Endothelial cell of umbilical vein (primary cell): Measurements from ENCODE around the gene DGKB. TPM values are rescaled to one million over a fixed set of nuclear protein-coding genes. Genes with fewer than 3 reads are reported as not detected.

Experiments
- BruUV-seq: library from RNA; stranded (reverse); fragments of 400-500 nt; replicated peaks from 2 replicates; lab custom pipeline; 2021; lab: Mats Ljungman, UMichigan
- CTCF ChIA-PET: fragments of 300-600, 350-600 bp; sonication (Branson Sonifier 250); formaldehyde crosslinking; loops from one replicate; lab custom pipeline; 2021; ENCODE audit warnings: antibody characterized with exemption, inconsistent platforms; lab: Charles Lee
- POLR2A ChIA-PET: fragments of 300-600, 350-600 bp; sonication (Branson Sonifier 250); formaldehyde crosslinking; loops from one replicate; lab custom pipeline; 2021; ENCODE audit warnings: antibody characterized with exemption, inconsistent platforms; lab: Charles Lee
- DNase-seq: peaks from one replicate; pipeline ENCODE4 v3.0.0-alpha.2; 2011; ENCODE audit warnings: low read depth, low spot score
- FAIRE-seq: peaks from 2 replicates; lab custom pipeline; 2011; peaks lifted over from hg19 to GRCh38; lab: Jason Lieb, UNC
- H2AFZ ChIP-seq: 2 replicates; pipeline ENCODE4 v1.6.0; 2012; ENCODE audit warnings: low read depth, low read length, control low read depth, inconsistent platforms
- H3K27ac ChIP-seq: 2 replicates; pipeline ENCODE4 v1.5.1; 2011; ENCODE audit warnings: low read depth, mild to moderate bottlenecking, control low read depth, low read length, moderate library complexity; ENCODE audit not compliant: insufficient read depth
- H3K27me3 ChIP-seq, 2 experiments: 2 replicates each; pipeline versions ENCODE4 v1.6.0 to v1.6.1; 2011; ENCODE audit warnings: low read length in 2 of 2, mixed read lengths in 1 of 2; ENCODE audit not compliant: control insufficient read depth in 2 of 2, insufficient read depth in 2 of 2
- H3K36me3 ChIP-seq, 2 experiments: 2 replicates in 1 of 2; 3 replicates in 1 of 2; pipeline ENCODE4 v1.5.1; 2011; ENCODE audit warnings: low read length in 2 of 2, mild to moderate bottlenecking in 1 of 2, moderate library complexity in 1 of 2; ENCODE audit not compliant: control insufficient read depth in 2 of 2, insufficient read depth in 2 of 2; ENCODE audit errors: extremely low read depth in 1 of 2
- H3K4me1 ChIP-seq: 3 replicates; pipeline ENCODE4 v1.5.1; 2011; ENCODE audit warnings: mild to moderate bottlenecking, low read length; ENCODE audit not compliant: control insufficient read depth, insufficient read depth; ENCODE audit errors: extremely low read depth
- H3K4me2 ChIP-seq: 2 replicates; pipeline ENCODE4 v1.6.1; 2011; ENCODE audit warnings: low read length, control low read depth, mixed read lengths; ENCODE audit not compliant: insufficient read depth
- H3K4me3 ChIP-seq, 3 experiments: fragments of 200-600 bp in 1 of 3; sonication (generic), shearing (Covaris generic) in 1 of 3; replicated peaks in 1 of 3; 2 replicates each; pipeline ENCODE4 v1.5.1; 2011 to 2016; ENCODE audit warnings: control low read depth in 3 of 3, low read length in 3 of 3, mild to moderate bottlenecking in 2 of 3, inconsistent platforms in 1 of 3, low read depth in 1 of 3, moderate library complexity in 1 of 3; ENCODE audit not compliant: insufficient read depth in 1 of 3
- H3K79me2 ChIP-seq: 2 replicates; pipeline ENCODE4 v1.6.0; 2012; ENCODE audit warnings: low read length, inconsistent platforms; ENCODE audit not compliant: control insufficient read depth, insufficient read depth
- H3K9ac ChIP-seq: replicated peaks from 2 replicates; pipeline ENCODE3; 2011; ENCODE audit warnings: low read length, control low read depth; ENCODE audit not compliant: insufficient read depth; ENCODE audit errors: extremely low read depth
- H3K9me1 ChIP-seq: replicated peaks from 3 replicates; pipeline ENCODE4 v1.6.0; 2011; ENCODE audit warnings: mild to moderate bottlenecking, low read length; ENCODE audit not compliant: control insufficient read depth, insufficient read depth; ENCODE audit errors: extremely low read depth
- H3K9me3 ChIP-seq: replicated peaks from 2 replicates; pipeline ENCODE4 v1.5.1; 2012; ENCODE audit warnings: low read length, inconsistent platforms; ENCODE audit not compliant: control insufficient read depth, insufficient read depth
- H4K20me1 ChIP-seq: replicated peaks from 2 replicates; pipeline ENCODE3; 2011; ENCODE audit warnings: mild to moderate bottlenecking, low read length; ENCODE audit not compliant: control insufficient read depth, insufficient read depth; ENCODE audit errors: extremely low read depth
- EZH2 ChIP-seq: IDR thresholded peaks from 2 replicates; pipeline ENCODE4 v1.6.1; 2012; ENCODE audit warnings: borderline replicate concordance, low read depth, mild to moderate bottlenecking, moderate library complexity, low read length, inconsistent platforms; ENCODE audit not compliant: severe bottlenecking
- FOS ChIP-seq: IDR thresholded peaks from 2 replicates; pipeline ENCODE4 v1.6.1; 2011; ENCODE audit warnings: mild to moderate bottlenecking, low read length, moderate library complexity, borderline replicate concordance; ENCODE audit not compliant: insufficient read depth
- GATA2 ChIP-seq: IDR thresholded peaks from 2 replicates; pipeline ENCODE4 v1.7.0; 2011; ENCODE audit warnings: low read depth, mild to moderate bottlenecking, moderate library complexity, mixed read lengths, low read length; ENCODE audit not compliant: insufficient read length, insufficient read depth
- JUN ChIP-seq: IDR thresholded peaks from 2 replicates; pipeline ENCODE4 v1.6.1; 2011; ENCODE audit warnings: borderline replicate concordance, low read depth; ENCODE audit not compliant: insufficient read length, insufficient read depth
- MAX ChIP-seq: IDR thresholded peaks from 2 replicates; pipeline ENCODE4 v1.6.1; 2011; ENCODE audit not compliant: insufficient read depth, insufficient read length
- MYC ChIP-seq: IDR thresholded peaks from one replicate; pipeline ENCODE4 v1.6.1; 2011; ENCODE audit warnings: mild to moderate bottlenecking, low read depth, low read length
- POLR2A ChIP-seq: IDR thresholded peaks from 2 replicates; pipeline ENCODE4 v1.6.1; 2012; ENCODE audit warnings: low read depth, mild to moderate bottlenecking, control low read depth, low read length
- POLR2AphosphoS5 ChIP-seq: IDR thresholded peaks from 2 replicates; pipeline ENCODE4 v1.6.1; 2012; ENCODE audit warnings: low read depth, mild to moderate bottlenecking, control low read depth, low read length, moderate library complexity; ENCODE audit not compliant: insufficient read depth
- dilution Hi-C: fragments of 300-500 bp; cut with MboI; formaldehyde crosslinking; loops from one replicate; pipeline ENCODE4 v1.15.0; 2019; ENCODE audit warnings: low sequenced_read_pairs; ENCODE audit not compliant: extremely low pct_ligation_motif_present
- intact Hi-C: fragments of 100-400 bp; cut with micrococcal nuclease; formaldehyde crosslinking; loops from one replicate; pipeline ENCODE4 v1.10.0; 2022
- polyA plus RNA-seq, 4 experiments: library from polyadenylated mRNA; depleted of rRNA in 3 of 4; stranded (reverse) in 3 of 4; unstranded in 1 of 4; fragments of >200 nt; gene quantifications; 2 replicates each; pipeline versions ENCODE4 v1.2.1 to v1.2.3, GENCODE V29; 2011 to 2012; ENCODE audit warnings: missing spikeins in 1 of 4
- total RNA-seq: library from RNA; stranded (reverse); gene quantifications from 2 replicates; pipeline ENCODE4 v1.2.3, GENCODE V29; 2021
- TF ChIP-seq, protein P1 (sequence below), 2 donors: IDR thresholded peaks; 1 replicate in 1 of 2; 2 replicates in 1 of 2; pipeline ENCODE4 v1.5.1; 2011; ENCODE audit warnings: low read length in 2 of 2, mild to moderate bottlenecking in 2 of 2, moderate library complexity in 2 of 2, control low read depth in 1 of 2, inconsistent platforms in 1 of 2, low read depth in 1 of 2; ENCODE audit not compliant: insufficient read depth in 1 of 2; ENCODE audit errors: extremely low read depth in 1 of 2

Gene DGKB
- total and polyA plus RNA-seq, 2 donors (not counting 3 experiments of a cell fraction or from before 2014, with no cell fraction given): not detected

GRCh38 chr7:14270099-14270498, 632.5 kb downstream of the DGKB start:
- Histone ChIP-seq H2AFZ (no peak overlapping the region), H4K20me1 (no peaks in the 10 kb centered on the region), H3K4me1 (no peaks in the 10 kb centered on the region), H3K4me2 (no peak overlapping the region), H3K79me2 (no peaks in the 10 kb centered on the region), H3K9me1 (no peaks in the 10 kb centered on the region), H3K27me3 (no peaks in the 10 kb centered on the region), H3K36me3 (no peaks in the 10 kb centered on the region), H3K4me3 (no peak overlapping the region), H3K9me3 (no peaks in the 10 kb centered on the region), H3K9ac (no peak overlapping the region), H3K27ac (no peak overlapping the region)
- ChIA-PET CTCF (no interaction called here), POLR2A (no interaction called here)
- BruUV-seq: no TSS peak
- FAIRE-seq (no peak), DNase-seq (no peak)
- TF ChIP-seq POLR2AphosphoS5 (no peak), MAX (no peak), POLR2A (no peak), EZH2 (no peak), GATA2 (no peak), FOS (no peak), JUN (no peak), MYC (no peak)
- TF ChIP-seq, protein P1, sequence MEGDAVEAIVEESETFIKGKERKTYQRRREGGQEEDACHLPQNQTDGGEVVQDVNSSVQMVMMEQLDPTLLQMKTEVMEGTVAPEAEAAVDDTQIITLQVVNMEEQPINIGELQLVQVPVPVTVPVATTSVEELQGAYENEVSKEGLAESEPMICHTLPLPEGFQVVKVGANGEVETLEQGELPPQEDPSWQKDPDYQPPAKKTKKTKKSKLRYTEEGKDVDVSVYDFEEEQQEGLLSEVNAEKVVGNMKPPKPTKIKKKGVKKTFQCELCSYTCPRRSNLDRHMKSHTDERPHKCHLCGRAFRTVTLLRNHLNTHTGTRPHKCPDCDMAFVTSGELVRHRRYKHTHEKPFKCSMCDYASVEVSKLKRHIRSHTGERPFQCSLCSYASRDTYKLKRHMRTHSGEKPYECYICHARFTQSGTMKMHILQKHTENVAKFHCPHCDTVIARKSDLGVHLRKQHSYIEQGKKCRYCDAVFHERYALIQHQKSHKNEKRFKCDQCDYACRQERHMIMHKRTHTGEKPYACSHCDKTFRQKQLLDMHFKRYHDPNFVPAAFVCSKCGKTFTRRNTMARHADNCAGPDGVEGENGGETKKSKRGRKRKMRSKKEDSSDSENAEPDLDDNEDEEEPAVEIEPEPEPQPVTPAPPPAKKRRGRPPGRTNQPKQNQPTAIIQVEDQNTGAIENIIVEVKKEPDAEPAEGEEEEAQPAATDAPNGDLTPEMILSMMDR (IDR thresholded peaks at IDR 0.05; ENCODE audit: extremely low read depth in 1 of 2, insufficient read depth in 1 of 2, low read depth in 1 of 2, low read length in 2 of 2): no peak
- intact Hi-C loops (no loop called here), dilution Hi-C loops (no loop called here)
